Measurements from ENCODE around the gene OR10J5.
A peak's percentile ranks its signal among the peaks of the same experiment; 100 is the strongest.
"Not testable (repeated sequence)": the region's sequence is repeated elsewhere in the genome, so short reads cannot be mapped to it uniquely, and the experiment has no call there.

Gene OR10J5

DNA sequence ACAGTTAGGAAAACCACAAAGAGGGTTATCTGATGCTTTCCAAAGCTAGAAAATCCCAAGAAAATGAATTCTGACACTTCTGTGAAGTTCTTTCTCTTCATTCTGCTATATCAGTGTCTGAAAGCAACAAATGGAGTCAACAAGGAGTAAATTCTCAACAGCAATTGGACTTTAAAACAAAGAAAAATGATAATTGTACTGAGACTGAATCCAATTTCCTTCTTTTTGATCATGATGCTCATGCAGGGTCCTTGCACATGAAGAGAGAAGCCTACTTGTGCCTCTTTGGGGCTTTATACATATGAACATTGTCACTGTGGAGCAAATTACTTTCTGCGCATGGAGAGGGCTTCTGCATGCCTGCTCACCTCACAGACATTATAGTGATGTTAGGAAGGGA lies at the start of gene OR10J5:
OR10J5 (minus strand) TSS at position 101 of the 400 bp plus-strand sequence; CDS start at position 101, 0 bp downstream.
- DNase-seq: no peak

DNA sequence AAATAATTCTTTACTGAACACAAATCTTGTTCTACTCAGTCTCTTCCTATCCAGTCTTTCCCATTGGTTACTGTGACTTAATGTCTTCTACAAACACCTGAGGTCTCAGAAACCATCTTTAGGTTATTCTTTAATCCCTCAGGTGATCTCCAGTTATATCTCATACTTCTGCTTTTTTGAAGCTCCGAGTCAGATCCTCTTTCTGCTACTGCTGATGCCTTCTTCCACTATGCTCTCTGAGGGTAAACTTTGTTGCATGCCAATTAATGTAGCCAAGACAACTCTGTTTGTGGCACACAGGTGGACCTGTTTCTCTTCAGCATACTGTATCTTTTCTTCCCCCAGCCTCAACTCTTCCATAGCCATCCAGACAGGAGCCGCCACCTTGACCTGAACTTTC lies 48.7 kb upstream of the OR10J5 start:
- DNase-seq: no peak

DNA sequence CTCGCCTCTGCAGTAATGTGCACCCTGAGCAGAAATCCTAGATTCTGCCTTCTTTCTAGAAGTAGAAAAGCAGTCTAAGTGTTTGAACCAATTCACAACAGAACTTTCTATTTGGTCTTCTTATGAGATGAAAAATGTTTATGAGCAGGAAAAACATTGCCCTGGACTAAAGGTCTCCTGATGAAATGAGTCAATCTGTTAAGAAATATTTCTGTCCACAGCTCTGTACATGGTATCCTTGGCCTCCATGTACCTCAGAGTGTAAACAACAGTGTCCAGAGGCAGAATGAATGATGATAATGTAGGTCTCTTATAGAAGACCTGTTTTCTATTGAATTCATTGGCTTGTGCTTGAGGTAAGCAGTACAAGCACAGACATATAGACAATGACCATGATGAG lies 45.6 kb upstream of the OR10J5 start:
- no peak for DNase-seq

DNA sequence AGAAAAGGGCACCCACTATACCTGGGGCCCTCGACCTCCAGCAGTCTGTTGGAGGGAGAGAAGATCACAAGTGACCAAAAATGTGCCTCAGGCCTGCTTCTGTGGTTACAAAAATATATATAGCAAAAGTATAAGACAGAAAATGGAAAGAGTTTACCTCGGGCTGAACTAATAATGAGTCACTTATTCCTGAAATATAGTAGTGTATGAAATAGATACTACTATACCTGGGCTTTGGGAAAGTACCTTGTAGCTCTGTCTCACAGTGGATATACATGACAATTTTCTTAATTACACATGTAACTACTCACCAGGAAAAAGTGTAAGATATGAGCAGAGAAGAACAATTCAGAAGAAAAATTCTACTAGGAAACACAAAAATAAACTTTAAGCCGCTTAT lies 44.5 kb upstream of the OR10J5 start:
- DNase-seq: no peak

- no peak for DNase-seq
Observed at GRCh38 chr1:159577446-159577845, 41.6 kb upstream of the OR10J5 start.

- DNase-seq: no peak
Observed at GRCh38 chr1:159562680-159563079, 26.9 kb upstream of the OR10J5 start.

GRCh38 chr1:159561497-159561896 lies 25.7 kb upstream of the OR10J5 start:
- no peak for DNase-seq

DNA sequence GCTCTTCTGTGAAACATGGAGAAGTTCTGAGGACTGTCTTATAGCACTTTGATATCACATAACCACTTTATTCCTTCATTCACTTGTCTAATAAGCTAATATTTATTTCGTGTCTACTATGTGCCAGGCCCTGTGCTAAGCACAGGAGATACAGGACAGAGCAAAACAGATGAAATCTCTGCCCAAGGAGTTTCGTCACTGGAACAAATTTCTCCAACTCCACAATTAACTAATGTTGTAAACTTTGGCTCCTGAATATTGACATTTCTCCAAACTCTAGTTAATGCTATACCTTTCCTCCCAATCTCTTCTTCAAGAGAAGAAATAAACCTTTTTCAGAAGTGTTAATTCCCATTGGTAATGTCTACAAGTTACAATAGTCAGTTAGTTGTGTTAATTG lies 24.8 kb upstream of the OR10J5 start:
- DNase-seq: no peak

- DNase-seq: no peak
Observed at GRCh38 chr1:159556931-159557369, 21.1 kb upstream of the OR10J5 start.

DNA sequence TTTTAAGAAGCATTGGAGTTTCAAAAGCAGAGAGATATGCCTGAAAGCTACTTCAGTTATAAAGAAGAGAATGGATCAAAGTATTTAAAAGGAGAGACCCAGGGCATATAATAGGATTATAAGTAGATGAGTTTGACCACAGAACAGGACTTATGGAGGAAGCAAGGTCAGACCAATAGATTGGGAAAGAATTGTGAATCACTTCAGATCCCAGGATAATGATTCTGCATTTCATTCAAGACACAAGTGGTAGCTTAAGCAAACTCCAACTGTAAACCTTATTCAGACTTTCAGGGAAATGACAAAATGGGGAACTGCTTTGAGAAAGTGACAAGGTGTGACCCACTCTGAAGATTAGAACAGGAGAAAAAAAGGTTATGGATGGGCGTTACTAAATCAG lies 18.9 kb upstream of the OR10J5 start:
- no peak for DNase-seq

GRCh38 chr1:159554261-159554660 lies 18.5 kb upstream of the OR10J5 start:
- DNase-seq: no peak

DNA sequence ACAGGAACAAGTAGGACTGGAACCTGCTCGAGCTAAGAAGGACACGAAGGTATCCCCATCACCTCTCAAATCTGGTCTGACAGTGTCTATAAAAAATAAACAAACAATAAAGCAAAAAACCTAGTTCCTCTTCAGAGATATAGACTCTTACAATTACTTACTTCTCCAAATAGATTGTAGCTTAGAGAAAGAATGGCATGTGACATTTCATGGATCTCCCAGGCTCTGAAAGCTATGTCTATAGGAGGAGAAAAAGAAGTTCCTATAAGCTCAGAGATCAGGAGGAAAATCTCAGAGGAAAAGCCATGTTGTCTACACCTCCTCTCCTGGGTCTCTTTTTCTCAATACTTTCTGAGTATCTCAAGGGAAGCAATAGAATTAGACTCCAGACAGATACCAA lies 12.3 kb upstream of the OR10J5 start:
- no peak for DNase-seq

GRCh38 chr1:159532922-159533321 lies 2.9 kb downstream of the OR10J5 start:
- DNase-seq: no peak

GRCh38 chr1:159524792-159525191 lies 11.0 kb downstream of the OR10J5 start:
- not testable (repeated sequence) for DNase-seq

DNA sequence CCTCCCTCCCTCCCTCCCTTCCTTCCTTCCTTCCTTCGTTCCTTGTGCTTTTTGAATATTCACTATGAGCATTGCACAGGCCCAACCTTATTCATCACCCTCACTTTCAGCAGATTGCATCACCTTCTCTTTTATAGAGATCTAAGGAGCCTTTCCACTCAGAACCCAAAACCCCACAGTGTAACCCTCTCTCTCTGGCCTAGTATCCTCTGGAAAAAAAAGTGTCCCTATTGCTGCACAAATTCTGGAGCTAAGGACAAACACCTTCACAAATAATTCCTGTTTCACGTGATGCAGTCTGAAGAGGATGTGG lies 25.6 kb downstream of the OR10J5 start:
- no peak for DNase-seq

DNA sequence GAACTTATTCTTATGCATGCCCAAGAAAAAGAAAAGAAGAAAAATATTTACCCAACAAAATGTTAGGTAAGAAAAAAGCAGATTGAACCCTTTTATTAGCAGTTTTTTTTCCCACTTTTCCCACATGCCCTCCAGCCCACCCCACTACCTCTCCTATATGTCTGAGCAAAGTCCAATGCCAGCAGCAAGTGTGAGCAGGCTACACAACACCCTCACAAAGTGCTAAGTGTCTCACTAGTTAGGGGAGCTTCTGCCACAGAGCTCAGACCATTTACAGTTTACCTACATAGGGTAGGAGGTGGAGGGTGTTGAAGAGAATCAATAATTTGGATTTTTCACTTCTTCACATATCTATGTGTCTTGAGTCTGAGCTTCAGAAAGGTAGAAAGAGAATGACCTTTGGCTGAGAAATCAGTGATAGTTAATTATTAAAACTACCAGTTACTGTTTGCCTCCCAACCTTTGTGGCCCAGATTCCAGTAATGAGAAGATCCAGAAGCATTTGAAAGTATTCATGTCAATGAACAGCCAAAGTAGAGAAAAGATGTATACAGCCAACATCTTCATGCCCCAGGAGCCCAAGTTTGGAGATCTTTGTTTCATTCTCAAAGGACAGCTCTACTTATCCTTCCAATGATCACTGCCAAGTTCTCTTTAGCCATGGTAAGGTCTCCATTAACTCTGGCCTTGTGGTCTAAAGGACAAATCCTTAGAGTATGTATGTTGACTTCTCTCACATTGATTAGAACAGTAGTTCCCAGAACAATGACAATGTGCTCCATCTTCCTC lies 26.2 kb downstream of the OR10J5 start:
- DNase-seq: no peak

- DNase-seq: no peak
Observed at GRCh38 chr1:159508951-159509350, 26.9 kb downstream of the OR10J5 start.

DNA sequence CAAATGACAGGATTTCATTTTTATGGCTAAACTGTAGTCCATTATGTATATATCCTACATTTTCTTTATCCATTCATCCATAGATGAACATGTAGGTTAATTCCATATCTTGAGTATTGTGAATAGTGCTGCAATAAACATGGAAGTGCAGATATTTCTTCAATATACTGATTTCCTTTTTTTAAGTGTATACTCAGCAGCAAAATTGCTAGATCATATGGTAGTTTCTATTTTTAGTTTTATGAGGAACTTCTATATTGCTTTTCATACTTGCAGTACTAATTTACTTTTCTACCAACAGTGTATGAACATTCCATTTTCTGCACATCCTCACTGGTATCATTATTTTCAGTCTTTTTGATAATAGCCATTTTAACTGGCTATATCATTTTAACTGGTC lies 30.1 kb downstream of the OR10J5 start:
- no peak for DNase-seq

GRCh38 chr1:159501082-159501481 lies 34.7 kb downstream of the OR10J5 start:
- no peak for DNase-seq

- not testable (repeated sequence) for DNase-seq
Observed at GRCh38 chr1:159494513-159495210, 41.1 kb downstream of the OR10J5 start.

- no peak for DNase-seq
Observed at GRCh38 chr1:159493354-159493753, 42.5 kb downstream of the OR10J5 start.

DNA sequence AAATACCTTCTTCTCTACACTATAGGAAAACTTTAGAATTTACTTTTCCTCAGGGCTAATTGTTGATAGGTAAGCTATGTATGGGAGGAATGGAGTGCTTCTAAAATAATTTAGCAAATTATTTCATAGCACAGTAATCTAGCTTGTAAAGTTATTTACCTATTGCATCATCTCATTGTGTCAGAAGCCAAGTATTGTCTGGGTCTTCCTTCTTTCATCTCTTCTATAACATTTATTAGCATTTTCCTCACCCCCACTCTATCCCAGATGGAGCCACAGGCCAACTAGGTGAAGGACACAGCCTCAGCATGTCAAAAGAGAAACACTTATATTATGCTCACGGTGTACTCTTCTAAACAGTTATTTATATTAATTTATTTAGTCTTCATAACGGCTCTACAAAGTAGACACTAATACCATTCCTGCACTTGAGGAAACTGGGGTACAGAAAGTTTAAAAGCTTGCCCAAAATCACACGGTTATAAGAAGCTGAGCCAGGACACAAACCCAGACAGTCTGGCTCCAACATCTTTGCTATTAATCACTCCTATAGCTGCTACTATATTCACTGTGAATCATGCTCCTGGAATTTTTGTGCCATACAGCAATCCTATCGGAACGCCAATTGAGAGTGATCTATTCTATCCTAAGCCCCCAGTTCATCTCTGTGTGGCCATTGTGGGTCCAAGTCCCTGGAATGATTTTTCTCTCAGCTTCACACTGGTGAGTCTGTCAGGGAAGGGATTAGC lies 43.1 kb downstream of the OR10J5 start:
- DNase-seq: peak; percentile 49

Data from fibroblast of skin of right quadriceps (primary cell).